Middle frontal gyrus (tissue), 1 donor: ENCODE results near the gene GPR50.

Source experiments
- DNase-seq: peaks from one replicate; pipeline ENCODE4 v3.0.0-alpha.2; 2015; ENCODE audit warnings: low spot score; ENCODE audit errors: extremely low spot score

The GPR50 gene

GRCh38 chrX:151176231-151176750 lies at the start of gene GPR50:
TSS of gene GPR50 (plus strand) at chrX:151176584. CDS start at chrX:151176722, 138 bp downstream.
- DNase-seq: no peak

GRCh38 chrX:151132531-151132930 lies 43.9 kb upstream of the GPR50 start:
- no peak for DNase-seq

DNA sequence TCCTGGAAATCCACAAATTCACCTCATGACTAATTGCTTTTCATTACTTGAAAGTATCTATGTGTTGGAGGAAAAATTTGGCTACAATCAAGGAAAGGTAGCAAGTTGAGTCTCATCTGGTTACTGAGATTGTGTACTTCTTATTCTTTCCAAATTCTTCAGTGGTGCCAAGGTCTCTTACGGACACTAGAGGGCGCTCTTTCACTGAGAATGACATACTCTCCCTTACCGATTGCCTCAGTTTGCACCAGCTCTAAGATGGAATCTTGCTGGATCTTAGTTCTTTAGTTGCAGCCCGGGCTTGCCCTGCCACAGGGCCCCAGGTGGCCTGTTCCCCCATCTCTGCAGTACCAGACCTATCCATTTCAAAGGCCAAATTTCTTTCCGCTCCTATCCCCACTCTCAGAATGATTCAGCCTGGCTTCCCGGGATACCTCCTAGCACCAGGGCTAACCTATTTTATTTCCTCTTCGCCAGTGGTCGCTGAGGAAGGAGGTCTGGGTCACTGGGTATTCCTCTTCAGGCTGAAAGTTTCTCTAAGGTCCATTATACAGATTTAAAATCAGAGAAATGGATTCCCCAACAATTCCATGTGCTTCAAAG lies 24.6 kb upstream of the GPR50 start:
- DNase-seq: no peak

DNA sequence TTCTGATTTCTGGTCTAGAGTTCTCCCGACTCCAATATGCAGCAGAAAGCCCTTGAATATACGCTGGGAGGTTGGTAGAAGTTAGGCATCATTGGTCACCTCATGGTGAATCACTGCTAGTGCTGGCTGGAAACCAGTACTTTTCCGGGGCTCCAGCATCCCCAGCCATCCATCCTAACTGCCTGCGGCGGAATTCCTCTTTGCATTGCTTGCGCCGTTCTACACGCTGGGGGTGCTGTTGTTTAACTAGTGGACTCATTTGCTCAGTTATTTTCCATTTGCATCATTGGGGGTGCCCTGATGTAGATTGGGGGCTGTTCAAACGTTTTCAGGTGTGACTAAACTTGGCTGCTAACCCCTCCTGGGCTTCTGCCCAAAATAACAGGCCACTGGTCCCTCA lies 23.3 kb upstream of the GPR50 start:
- peak; percentile 22 for DNase-seq

DNA sequence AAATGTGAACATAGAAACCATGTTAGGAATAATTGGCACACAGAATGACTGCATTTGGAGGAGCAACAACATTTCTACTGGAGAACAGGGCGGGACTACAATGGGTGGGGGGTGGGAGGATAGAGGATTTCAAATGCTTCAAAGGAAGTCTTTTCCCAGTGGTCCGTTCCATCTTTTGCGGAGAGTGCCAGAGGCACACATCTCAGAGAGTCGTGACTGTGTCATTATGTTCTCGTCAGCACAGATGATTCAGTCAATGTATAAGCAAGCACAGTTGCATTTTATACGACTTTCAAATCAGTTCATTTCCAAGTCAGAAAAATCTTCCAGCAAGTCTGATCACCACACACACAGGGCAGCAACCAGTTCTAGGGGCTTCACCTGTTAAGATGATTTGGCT lies 22.7 kb upstream of the GPR50 start:
- no peak for DNase-seq

GRCh38 chrX:151155234-151155633 lies 21.1 kb upstream of the GPR50 start:
- no peak for DNase-seq

DNA sequence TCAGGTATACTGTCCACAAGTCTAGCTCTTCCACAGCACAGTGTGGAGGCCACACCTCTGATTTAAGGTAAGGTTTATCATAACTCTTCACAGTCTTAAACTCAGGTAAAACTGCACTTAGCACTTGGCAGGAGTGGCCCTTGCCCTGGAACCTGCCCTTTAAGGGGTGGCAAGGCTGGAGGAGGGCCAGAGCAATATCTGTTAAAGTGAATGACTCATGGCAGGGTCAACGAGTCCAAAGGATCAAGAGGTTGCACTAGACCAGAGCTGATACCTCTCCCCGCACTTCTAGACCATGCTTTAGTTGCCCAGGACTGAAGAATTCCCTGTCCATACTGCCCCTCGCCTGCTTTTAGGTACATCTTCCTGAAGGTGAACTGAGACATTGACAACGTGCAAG lies 14.7 kb upstream of the GPR50 start:
- no peak for DNase-seq

GRCh38 chrX:151167791-151168345 lies 8.5 kb upstream of the GPR50 start:
- DNase-seq: no peak

DNA sequence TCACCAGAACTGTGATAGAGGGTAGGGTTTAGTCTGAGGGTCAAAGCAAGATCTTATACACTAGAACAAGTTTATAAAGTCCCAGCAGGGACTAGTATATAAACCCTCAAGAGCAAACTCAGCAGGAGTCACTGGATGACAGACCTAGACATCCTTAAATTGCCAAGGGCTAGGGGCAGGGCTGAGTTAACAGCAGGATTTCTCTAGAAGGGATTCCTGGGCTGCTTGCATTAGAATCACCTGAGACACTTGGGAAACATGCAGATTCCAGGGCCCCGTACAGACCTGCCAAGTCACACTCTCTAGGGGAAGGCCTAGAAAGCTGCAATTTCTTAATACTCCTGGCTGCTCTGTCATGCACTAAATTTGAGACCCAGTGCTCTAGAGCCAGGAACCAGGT lies 6.6 kb upstream of the GPR50 start:
- no peak for DNase-seq

DNA sequence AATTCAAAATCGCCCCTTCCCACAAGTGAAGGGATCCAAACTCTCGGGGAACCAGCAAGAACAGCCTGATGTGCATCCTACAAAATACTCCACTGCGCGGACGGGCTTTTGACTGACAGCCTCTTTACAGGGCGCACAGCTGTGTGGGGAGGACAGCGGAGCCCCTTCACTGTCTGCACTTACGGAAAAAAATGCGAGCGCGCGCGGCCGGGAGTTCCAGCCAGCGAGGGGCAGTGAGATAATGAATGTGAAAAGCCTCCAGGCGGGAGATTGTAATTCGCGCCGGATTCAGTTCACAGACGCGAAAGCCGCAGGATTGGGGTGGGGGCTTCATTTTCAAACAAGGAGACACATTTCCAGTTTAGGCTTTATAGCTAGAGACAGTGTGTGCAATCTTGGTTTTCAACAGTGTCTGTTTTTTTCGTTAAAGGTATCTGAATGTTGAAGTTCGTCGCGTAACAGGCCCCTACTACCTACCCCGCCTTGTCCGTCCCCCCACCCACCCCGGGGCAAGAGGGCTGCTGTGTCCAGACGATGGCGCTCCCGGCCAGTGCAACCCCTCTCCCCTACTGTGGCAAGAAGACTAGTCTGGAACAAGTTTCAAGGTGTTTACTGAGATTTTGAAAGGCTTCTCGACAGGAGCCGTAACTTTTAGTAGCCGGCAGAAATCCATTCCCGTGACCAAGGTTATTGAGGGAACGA lies 1.7 kb upstream of the GPR50 start:
- DNase-seq: no peak

DNA sequence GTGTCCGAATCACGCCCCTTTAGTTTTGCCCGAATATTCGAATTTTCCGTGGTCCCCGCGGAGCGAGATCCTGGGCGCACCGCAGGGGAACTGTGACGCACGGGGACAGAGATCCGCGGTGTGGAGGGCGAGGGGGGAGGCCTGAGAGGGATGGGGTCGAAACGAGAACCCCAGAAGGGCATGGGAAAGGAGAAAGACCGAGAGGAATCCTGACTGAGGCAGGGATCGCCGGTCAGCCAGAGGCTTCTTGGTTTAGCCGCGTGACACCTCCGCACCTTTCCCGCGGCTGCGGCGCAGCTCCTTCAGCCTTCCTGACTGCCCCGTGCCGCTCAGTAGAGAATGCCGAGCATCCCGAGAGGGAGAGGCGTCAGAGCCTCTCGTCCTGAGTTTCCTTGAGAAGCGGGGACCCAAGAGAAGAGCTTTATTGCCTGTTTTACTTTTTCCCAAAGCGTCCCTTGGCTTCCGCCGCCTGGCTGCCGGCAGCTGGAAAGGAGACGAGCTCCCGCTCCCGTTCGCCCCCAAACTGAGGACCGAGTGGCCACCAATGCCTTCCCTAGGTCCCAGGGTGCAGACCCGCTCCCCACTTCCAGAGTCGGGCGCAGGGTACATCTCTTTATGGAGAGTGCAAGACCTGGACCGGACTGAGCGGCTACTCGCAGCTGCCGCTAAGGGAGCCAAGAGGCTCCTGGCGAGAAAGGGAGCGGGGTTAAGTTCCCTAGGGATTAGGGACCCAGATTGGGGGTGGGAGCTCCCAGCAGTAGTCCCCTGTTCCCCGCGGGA lies 911 bp upstream of the GPR50 start:
- DNase-seq: no peak

DNA sequence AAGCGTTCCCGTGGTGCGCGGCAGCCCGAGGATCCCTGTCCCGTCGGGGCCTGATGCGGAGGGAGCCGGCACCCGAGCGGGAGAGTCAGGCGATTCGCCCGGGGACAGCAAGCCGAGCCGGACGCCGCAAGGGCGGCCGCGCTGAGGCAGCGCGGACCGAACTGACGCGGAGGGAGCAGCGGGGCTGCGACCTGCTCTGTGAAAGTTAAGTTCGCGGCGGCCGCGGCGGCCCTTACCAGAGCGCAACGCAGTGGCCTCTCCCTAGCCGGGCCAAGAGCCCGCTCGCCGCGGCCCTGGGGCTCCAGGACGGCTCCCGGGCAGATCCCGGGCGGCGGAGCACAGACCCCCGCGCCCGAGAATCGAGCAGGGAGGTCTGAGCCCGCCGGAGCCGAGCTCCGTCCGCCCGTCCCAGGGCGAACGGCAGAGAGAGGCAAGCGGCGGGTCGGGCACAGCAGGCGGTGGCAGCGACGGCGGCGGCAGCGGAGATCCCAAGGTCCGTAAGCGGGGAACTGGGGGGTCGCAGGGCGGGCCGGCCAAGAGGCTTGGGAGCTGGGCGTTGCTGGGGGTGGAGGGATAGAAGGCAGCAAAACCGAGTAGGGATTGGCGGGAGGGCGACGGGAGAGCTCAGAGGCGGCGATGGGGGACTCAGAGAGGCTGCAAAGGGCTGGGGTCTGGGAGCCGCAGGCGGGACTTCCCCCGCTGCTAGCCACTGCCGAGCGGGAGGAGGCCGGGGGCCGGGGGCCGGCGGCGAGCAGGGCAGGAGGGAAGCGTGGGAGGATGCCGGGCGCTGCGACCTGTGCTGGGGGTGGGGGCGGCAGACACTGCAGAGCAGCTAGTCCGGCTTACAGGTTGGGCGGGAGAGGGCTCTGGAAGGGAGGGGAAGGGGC lies 1.0 kb downstream of the GPR50 start:
- DNase-seq: no peak

DNA sequence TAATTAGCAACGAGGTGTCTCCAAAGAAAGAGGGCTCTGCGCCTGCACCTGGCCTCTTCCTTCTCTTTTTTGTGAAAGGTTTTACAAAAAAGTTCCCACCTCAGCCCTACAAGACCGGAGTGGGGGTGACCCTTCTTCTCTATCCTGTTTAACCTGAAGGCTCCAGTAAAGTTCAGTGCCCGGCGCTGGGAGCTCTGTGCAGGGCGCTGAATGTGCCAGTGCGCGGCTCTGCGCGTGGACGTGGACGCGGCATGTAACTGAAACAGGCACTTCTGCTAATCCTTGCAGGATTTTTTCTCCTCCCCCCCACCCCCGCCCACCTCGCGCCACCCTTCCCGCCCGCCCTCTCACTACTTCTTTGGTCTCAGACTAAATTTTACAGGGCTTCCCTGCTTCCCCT lies 2.4 kb downstream of the GPR50 start:
- no peak for DNase-seq

- DNase-seq: no peak
Observed at GRCh38 chrX:151180400-151180799, 4.0 kb downstream of the GPR50 start.

DNA sequence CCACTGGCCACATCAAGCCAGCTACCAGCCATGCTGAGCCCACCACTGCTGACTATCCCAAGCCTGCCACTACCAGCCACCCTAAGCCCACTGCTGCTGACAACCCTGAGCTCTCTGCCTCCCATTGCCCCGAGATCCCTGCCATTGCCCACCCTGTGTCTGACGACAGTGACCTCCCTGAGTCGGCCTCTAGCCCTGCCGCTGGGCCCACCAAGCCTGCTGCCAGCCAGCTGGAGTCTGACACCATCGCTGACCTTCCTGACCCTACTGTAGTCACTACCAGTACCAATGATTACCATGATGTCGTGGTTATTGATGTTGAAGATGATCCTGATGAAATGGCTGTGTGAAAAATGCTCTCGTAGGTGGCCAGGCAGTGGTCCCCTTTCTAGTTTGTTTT lies 4.7 kb downstream of the GPR50 start:
- no peak for DNase-seq

DNA sequence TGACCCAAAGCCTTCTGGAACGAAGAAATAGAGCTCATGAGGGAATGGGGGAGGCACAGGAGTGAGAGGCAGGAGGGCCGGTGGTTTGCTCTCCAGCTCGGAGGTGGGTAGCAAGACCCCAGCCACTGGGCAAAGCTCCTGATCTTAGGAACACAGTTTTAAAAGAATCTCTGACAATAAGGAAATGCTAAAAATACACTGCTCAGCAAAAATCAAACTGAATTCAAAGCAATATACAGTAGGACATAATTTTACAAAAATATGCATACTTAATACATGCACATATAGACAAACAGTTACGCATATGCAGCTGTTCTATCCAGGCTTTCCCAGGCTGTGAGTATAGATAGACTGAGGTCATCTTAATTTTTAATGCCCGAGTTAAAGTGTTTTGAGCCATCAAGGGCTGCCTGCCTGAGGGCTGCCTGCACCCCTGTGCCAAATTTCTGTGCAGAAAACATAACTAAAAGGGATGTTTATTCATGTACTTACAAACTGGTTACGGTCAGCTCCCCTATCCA lies 6.9 kb downstream of the GPR50 start:
- DNase-seq: no peak

GRCh38 chrX:151183912-151184565 lies 7.7 kb downstream of the GPR50 start:
- no peak for DNase-seq

GRCh38 chrX:151184705-151185104 lies 8.3 kb downstream of the GPR50 start:
- no peak for DNase-seq

- DNase-seq: no peak
Observed at GRCh38 chrX:151206871-151207270, 30.5 kb downstream of the GPR50 start.

GRCh38 chrX:151225843-151226242 lies 49.5 kb downstream of the GPR50 start:
- DNase-seq: no peak
